GM19099 (cell line): ENCODE results near the gene FKRP.
A peak's percentile ranks its signal among the peaks of the same experiment; 100 is the strongest.

Source experiments
- POLR2A ChIP-seq: IDR thresholded peaks from 3 replicates; pipeline ENCODE4 v1.6.1; 2011; ENCODE audit warnings: low read depth; ENCODE audit not compliant: insufficient read length; ENCODE audit errors: extremely low read depth

Gene FKRP

DNA sequence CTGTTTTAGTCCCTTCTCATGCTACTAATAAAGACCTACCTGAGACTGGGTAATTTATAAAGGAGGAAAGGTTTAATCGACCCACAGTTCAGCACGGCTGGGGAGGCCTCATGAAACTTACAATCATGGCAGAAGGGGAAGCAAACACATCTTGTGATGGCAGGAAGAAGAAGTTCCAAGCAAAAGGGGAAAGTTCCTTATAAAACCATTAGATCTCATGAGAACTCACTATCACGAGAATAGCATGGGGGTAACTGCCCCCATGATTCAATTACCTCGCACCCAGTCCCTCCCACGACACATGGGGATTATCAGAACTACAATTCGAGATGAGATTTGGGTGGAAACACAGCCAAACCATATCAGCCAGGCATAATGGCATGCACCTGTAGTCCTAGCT is 13.3 kb downstream of the FKRP start:
- TF ChIP-seq POLR2A, result no peak

DNA sequence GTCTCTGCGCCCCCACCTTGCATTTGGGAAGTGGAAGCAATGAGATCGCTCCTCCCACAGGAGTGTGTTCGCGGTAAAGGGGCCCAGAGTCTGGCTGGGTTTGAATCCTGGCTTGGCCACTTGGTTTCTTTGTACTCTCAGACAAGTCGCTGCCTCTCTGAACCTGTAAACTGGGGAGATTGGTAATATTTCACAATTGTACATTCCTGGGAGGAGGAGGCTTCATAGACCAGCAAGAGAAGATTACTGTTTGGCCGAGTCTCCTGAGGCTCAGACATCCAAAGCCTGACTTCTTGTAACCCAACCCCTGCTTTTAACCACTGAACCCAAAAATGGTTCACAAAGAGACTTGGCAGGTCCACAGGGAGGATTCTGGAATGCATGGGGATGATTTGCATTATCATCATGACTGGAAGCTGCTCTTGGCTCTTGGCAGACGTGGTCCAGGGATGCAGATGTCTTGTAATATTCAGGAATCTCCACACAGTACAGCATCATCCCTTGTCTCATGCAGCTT is 14.0 kb downstream of the FKRP start:
- TF ChIP-seq POLR2A, result no peak

DNA sequence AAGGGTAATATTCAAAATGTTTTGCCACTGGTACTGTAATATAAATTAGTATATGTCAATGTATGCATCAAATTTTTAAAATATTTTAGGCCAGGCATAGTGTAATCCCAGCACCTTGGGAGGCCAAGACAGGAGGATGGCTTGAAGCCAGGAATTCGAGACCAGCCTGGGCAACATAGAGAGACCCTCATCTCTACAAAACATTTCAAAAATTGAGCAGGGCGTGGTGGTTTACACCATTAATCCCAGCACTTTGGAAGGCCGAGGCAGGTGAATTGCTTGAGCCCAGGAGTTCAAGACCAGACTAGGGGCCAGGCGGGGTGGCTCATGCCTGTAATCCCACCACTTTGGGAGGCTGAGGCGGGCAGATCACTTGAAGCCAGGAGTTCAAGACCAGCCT is 14.5 kb downstream of the FKRP start:
- no peak for TF ChIP-seq POLR2A

DNA sequence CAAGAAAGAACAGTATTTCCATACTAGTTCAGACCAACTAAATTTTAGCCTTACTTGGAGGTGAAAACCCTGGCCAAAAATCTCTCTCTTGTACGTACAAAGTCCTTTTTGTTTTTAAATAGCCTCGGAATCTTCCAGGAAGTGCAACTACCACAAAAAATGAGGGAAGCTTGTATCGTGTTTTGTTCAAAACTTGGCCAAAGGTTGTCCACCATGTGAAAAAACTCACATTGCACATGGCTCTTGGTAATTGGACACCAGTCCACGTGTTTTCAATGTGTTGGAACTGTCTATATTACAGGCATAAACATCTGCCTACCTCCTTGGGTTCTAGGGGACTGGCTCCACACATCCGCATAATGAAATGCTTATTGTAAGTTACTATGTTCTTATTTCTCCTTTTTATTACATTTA is 15.6 kb downstream of the FKRP start:
- no peak for TF ChIP-seq POLR2A

DNA sequence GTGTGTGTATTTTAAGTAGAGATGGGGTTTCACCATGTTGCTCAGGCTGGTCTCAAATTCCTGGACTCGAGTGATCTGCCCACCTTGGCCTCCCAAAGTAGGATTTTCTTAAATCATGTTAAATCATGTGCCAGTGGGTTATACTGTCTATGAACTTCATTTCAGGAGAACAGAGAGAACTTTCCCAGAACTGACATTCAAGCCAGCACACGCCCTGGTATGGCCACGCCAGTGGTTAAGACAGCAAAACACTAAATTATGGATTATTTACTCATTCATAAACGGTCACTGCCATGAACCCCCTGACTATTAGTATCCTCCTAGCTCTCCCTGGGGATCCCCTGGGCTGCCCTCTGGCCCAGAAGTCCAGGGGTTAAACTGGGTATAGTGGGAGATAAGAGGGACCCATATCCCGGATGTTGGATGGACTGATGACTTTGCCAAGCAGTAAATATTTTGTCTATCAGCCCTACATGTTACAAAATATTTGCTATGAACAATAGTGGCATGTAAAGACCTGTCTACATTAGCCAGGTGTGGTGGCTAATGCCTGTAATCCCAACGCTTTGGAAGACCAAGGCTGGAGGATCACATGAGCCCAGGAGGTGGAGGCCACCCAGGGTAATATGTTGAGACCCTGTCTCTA is 16.5 kb downstream of the FKRP start:
- no peak for TF ChIP-seq POLR2A

DNA sequence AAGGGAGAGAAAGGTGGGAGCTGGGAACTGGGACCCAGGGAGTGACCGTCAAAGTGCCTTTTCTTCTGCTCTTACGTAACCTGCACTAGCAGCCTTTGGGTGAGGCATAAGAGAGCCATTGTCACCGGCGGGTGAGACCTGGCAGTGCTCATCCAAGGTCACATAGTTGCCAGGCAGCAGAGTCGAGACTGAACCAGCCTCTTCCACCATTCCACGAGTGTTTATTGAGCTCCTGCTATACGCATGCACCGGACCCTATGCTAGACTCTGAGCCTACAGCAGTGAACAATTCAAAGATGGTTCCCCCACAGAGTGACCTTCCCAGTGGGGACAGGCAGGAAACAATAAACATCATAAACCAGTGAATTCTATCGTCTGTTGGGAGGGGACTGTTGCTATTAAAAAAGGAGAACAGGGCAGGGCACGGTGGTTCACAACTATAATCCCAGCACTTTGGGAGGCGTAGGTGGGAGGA is 19.0 kb downstream of the FKRP start:
- TF ChIP-seq POLR2A, result no peak

DNA sequence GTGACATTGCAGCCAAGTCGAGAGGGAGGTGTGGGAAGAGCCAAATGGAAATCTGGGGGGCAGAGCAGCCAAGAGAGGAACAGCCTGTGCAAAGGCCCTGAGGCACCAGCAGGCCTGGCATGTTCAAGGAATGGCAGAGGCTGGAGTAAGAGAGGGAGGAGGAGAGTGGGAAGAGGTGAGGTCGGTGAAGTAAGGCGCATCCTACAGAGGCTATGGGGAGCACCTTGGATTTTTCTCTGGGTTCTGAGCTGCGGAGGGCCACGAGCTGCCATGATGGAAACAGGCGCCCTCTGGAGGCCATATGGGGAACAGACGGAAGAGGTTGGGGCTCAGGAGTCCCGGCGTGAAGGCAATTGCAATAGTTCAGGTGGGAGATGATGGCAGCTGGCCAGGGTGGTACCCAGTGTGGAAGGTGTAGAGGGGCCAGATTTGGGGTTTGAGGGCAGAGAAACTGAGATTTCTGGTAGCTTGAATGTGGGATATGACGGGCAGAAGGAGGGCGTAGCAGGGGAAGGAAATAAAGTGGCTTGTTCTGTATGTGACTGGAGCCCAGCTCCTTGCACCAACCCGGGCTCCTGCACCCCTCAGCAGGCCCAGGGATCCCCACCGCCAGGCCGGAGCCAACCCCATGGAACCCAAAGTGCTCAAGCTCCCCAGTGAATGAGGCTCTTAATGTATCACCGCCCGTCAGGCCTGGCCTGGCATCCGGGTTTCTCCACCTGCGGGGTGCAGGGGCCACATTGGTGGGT is 20.9 kb downstream of the FKRP start:
- TF ChIP-seq POLR2A, result no peak

DNA sequence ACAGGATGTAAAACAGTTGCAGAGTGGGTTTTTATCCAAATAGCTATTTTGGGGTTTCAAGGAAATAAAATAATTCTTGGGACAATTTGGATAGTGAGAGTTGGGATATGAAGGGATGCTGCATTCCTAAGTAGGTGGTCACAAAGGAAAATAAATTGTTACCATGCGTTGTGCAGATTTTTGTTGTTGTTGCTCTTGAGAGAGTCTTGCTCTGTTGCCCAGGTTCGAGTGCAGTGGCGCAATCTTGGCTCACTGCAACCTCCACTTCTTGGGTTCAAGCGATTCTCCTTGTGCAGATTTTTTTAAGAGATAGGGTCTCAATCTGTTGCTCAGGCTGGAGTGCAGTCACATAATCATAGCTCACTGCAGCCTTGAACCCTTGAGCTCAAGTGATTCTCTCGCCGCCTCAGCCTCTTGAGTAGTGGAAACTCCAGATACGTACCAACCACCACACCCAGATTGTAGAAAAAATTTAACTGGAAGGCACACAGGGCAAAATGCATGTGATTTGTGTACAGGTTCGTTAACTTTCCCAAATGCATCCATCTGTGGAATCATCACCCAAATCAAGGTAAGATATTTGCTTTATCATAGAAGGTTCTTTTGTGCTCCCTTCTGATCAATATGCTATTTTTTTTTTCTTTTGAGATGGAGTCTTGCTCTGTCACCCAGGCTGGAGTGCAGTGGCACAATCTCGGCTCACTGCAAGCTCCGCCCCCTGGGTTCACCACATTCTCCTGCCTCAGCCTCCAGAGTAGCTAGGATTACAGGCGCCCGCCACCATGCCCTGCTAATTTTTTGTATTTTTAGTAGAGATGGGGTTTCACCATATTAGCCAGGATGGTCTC is 26.5 kb downstream of the FKRP start:
- TF ChIP-seq POLR2A, result no peak

DNA sequence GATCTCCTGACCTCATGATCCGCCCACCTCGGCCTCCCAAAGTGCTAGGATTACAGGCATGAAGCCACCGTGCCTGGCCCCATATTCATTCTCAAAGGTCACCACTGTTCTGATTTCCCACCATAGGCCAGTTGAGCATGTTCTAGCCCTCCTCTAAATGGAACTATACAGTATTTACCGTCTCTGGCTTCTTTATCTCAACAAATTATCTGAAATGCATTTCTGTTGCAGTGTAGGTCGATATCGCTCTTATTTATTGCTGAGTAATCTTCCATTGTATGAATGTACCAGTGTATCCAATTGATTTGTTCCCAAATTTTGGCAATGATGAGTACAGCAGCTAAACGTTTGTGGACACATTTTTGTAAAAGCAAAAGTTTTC is 27.2 kb downstream of the FKRP start:
- no peak for TF ChIP-seq POLR2A

DNA sequence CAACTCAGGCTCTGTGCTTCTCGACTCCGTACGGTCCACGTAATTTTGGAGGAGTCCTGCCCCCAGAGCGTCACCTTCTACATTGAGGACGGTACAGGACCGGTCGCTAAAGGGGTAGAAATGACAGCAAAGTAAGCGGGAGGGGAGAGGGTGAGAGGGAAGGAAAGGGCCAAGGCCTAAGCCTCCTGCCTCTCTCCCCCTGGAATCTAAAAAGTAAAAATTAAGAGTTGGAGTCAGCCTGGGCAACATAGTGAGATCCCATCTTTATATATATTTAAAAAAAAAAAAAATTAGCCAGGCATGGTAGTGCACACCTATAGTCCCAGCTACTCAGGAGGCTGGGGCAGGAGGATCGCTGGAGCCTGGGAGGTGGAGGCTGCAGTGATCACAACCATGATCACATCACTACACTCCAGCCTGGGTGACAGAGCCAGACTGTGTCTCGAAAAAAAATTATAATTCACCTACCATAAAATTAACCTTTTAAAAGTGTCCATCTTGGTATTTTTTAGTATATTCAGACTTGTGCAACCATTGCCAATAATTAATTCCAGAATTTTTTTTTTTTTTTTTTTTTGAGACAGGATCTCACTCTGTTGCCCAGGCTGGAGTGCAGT is 29.9 kb downstream of the FKRP start:
- no peak for TF ChIP-seq POLR2A

DNA sequence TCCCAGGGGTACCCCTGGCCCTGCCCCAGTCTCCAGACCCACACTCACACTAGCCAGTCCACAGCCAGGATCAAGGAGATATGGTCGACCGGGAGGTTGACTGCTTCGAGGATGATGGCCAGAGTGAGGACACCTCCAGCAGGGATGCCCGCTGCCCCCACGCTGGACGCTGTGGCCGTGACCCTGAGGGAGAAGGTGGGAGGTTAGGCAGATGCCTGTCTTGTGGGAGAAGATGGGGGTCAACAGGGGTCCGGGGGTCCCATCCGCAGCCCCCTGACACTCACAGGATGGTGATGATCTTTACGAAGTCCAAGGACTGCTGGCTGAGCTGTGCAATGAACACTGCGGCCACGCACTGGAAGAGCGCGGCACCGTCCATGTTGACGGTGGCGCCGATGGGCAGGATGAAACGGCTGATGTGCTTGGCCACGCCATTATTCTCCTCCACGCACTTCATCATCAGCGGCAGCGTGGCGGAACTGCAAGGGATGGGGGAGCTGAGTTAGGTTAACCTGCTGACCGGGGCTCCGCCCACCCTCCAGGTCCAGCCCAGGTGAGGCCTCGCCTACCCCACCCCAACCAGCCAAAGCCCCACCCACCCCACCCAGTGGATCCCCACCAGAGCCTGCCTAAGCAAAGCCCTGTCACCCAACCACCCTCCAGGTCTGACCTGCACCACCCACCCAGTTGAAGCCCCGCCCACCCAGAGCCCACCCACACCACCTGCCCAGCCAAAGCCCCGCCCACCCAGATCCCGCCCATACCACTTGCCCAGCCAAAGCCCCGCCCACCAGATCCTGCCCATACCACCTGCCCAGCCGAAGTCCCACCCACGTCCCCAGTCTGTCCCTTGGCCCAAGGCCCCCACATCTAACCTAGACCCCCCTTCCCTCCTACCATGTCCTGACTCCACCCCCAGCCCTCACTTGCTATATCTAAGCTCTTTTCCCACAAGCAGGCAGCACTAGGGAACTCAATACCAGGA is 31.4 kb downstream of the FKRP start:
- no peak for TF ChIP-seq POLR2A

DNA sequence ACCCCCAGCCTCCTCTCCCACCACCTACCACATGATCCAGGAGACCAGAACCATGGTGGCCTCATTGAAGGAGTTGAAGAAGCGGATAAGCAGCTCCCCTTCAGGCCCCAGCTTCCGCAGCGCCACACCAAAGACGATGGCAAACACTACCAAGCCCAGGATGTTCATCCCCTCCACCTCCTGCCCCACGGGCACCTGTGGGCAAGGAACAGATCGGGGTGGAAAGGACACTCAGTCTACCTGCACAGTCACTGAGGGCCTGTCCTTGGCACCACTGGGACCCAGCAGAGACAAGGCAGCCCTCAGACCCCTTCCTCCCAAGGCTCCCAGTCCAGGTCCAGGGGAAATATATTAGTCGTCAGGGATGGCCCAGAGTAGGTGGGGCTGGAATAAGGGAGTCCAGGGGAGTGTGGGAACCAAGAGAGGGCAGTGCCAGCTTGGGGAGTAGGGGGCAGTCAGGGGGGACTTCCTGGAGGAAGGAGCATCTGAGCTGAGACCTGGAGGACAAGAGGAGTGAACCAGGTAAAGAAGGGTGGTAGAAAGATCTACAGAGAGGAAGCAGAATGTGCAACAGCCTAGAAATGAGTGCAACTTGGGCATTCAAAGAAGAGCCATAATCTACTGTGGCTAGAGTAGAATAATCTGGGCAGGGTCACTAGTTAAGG is 36.6 kb downstream of the FKRP start:
- TF ChIP-seq POLR2A, result no peak

DNA sequence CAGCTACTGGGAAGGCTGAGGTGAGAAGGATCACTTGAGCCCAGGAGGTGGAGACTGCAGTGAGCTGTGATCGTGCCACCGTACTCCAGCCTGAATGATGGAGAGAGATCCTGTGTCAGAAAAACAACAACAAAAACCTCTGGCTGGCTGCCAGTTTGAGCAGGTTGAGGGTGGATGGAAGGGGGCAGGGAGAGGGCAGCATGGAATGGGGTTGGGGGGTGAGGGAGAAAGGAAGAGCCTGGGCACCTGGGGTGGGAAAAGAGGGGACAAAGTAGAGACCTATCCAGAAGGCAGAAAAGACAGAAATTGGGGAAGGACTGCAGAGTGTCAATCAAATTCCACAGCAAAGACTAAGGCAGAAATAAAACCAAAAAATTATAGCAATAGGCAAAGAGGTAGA is 37.8 kb downstream of the FKRP start:
- TF ChIP-seq POLR2A, result no peak

DNA sequence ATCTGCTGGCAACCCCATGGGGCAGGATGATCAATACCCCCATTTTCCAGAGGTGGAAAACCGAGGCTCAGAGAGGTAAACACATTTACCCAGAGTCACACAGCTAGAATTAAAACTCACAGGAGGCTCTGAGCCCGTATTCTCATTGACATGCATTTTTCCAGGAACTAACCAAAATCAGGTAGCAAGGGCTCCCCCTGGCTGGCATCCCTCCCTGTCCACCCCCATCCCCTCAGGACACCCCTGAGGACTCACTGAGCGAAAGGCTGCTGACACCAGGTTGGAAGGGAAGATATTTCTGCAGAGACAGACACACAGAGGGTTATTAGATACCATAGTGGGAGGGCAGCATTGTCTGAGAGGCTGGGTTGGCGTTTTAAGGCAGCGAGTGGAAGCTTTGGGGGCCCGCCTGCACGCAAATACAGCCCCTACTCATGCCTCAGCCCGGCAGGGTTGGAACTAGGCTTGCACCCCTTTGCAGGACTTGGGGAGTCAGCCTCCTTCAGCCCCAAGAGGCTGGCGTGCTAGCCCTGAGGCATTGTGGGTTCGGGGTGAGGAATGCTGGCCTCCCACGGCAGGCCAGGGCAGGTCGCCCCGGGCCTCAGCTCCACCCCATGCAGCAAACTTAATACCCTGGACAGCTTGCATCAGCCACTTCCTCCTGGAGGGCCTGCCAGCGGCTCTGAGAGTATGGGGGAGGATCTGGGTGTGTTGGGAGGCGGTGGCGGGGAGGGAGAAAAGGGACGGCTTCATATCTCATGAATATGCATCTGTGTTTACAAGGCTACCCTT is 38.6 kb downstream of the FKRP start:
- peak; percentile 49 for TF ChIP-seq POLR2A
